Measurements from ENCODE around the gene METTL2B.
A peak's percentile ranks its signal among the peaks of the same experiment; 100 is the strongest.
"Not testable (repeated sequence)": the region's sequence is repeated elsewhere in the genome, so short reads cannot be mapped to it uniquely, and the experiment has no call there.

Gene METTL2B

GRCh38 chr7:128455543-128456254, 20.8 kb upstream of the METTL2B start, which contains the start of gene HILPDA:
Gene HILPDA, plus strand, starts transcription at chr7:128455878. Its CDS starts 1,391 bp downstream, at chr7:128457269.
- no peaks in the 10 kb centered on the region for H3K9me2 ChIP-seq (replicated peaks; ENCODE audit: low read depth, low read length)
- peak within 1 kb of the TSS; percentile 92 for H3K4me2 ChIP-seq (ENCODE audit: low read depth, low read length, poor library complexity, severe bottlenecking)
- H3K9me3 ChIP-seq (ENCODE audit: insufficient read depth, low read depth, low read length), result no peaks in the 10 kb centered on the region
- no peaks in the 10 kb centered on the region for H3K36me3 ChIP-seq (ENCODE audit: insufficient read depth, low read length)
- H3F3A ChIP-seq (ENCODE audit: low read depth), result no peaks in the 10 kb centered on the region
- H2AFZ ChIP-seq (ENCODE audit: low read length), result peak within 1 kb of the TSS; percentile 89
- peaks cover 32% of the 10 kb centered on the region for H4K20me1 ChIP-seq (ENCODE audit: insufficient read depth, low read length, poor library complexity, severe bottlenecking)
- H3K27me3 ChIP-seq (ENCODE audit: insufficient read depth, low read length, poor library complexity, severe bottlenecking), result no peaks in the 10 kb centered on the region
- H3K4me3 ChIP-seq (ENCODE audit: low read length, poor library complexity, severe bottlenecking), result peak within 1 kb of the TSS; percentile 87
- peaks cover 50% of the 10 kb centered on the region for H3K79me2 ChIP-seq (ENCODE audit: insufficient read depth, low read length)
- peaks cover 52% of the 10 kb centered on the region for H3K4me1 ChIP-seq (ENCODE audit: insufficient read depth, low read length, poor library complexity, severe bottlenecking)
- TF ChIP-seq EZH2phosphoT487 (IDR thresholded peaks at IDR 0.05; ENCODE audit: borderline replicate concordance) (no peak), CTCF (conservative IDR thresholded peaks at IDR 0.05; ENCODE audit: low read length) (no peak)
- peak within 1 kb of the TSS; percentile 94 for H3K9ac ChIP-seq (ENCODE audit: low read depth, low read length, poor library complexity, severe bottlenecking)

- no peaks in the 10 kb centered on the region for H3K36me3 ChIP-seq (ENCODE audit: insufficient read depth, low read length)
- H3K9ac ChIP-seq (ENCODE audit: low read depth, low read length, poor library complexity, severe bottlenecking), result peak overlapping the region; percentile 94
- no peaks in the 10 kb centered on the region for H3K9me2 ChIP-seq (replicated peaks; ENCODE audit: low read depth, low read length)
- H3K4me3 ChIP-seq (ENCODE audit: low read length, poor library complexity, severe bottlenecking), result peak overlapping the region; percentile 87
- H3K4me2 ChIP-seq (ENCODE audit: low read depth, low read length, poor library complexity, severe bottlenecking), result peak overlapping the region; percentile 80
- TF ChIP-seq EZH2phosphoT487 (IDR thresholded peaks at IDR 0.05; ENCODE audit: borderline replicate concordance), result no peak
- TF ChIP-seq CTCF (conservative IDR thresholded peaks at IDR 0.05; ENCODE audit: low read length), result no peak
- peaks cover 32% of the 10 kb centered on the region for H4K20me1 ChIP-seq (ENCODE audit: insufficient read depth, low read length, poor library complexity, severe bottlenecking)
- H3K9me3 ChIP-seq (ENCODE audit: insufficient read depth, low read depth, low read length), result no peaks in the 10 kb centered on the region
- H3F3A ChIP-seq (ENCODE audit: low read depth), result no peaks in the 10 kb centered on the region
- no peaks in the 10 kb centered on the region for H3K27me3 ChIP-seq (ENCODE audit: insufficient read depth, low read length, poor library complexity, severe bottlenecking)
- peaks cover 52% of the 10 kb centered on the region for H3K4me1 ChIP-seq (ENCODE audit: insufficient read depth, low read length, poor library complexity, severe bottlenecking)
- peaks cover 54% of the 10 kb centered on the region for H3K79me2 ChIP-seq (ENCODE audit: insufficient read depth, low read length)
- H2AFZ ChIP-seq (ENCODE audit: low read length), result peak overlapping the region; percentile 89
These were observed 20.3 kb upstream of the METTL2B start for GRCh38 chr7:128456255-128456725.

- H3K9me3 ChIP-seq (ENCODE audit: insufficient read depth, low read depth, low read length); H3K9me2 ChIP-seq (replicated peaks; ENCODE audit: low read depth, low read length); H3K36me3 ChIP-seq (ENCODE audit: insufficient read depth, low read length); H3F3A ChIP-seq (ENCODE audit: low read depth); H3K27me3 ChIP-seq (ENCODE audit: insufficient read depth, low read length, poor library complexity, severe bottlenecking); H2AFZ ChIP-seq (ENCODE audit: low read length): not testable (repeated sequence)
- H3K4me2 ChIP-seq (ENCODE audit: low read depth, low read length, poor library complexity, severe bottlenecking), result peak overlapping the region; percentile 80
- peak overlapping the region; percentile 87 for H3K4me3 ChIP-seq (ENCODE audit: low read length, poor library complexity, severe bottlenecking)
- H3K4me1 ChIP-seq (ENCODE audit: insufficient read depth, low read length, poor library complexity, severe bottlenecking), result peaks cover 52% of the 10 kb centered on the region
- H4K20me1 ChIP-seq (ENCODE audit: insufficient read depth, low read length, poor library complexity, severe bottlenecking), result peaks cover 39% of the 10 kb centered on the region
- H3K79me2 ChIP-seq (ENCODE audit: insufficient read depth, low read length), result peaks cover 64% of the 10 kb centered on the region
- peak overlapping the region; percentile 94 for H3K9ac ChIP-seq (ENCODE audit: low read depth, low read length, poor library complexity, severe bottlenecking)
These were observed 19.2 kb upstream of the METTL2B start for GRCh38 chr7:128457385-128457784.
